CD4-positive, alpha-beta T cell treated with Interleukin-17A for 1 hour (primary cell): ENCODE data around the gene NMRK1.

Experiments
- DNase-seq: peaks from one replicate; pipeline ENCODE4 v3.0.0-alpha.2; 2020

NMRK1 gene

DNA sequence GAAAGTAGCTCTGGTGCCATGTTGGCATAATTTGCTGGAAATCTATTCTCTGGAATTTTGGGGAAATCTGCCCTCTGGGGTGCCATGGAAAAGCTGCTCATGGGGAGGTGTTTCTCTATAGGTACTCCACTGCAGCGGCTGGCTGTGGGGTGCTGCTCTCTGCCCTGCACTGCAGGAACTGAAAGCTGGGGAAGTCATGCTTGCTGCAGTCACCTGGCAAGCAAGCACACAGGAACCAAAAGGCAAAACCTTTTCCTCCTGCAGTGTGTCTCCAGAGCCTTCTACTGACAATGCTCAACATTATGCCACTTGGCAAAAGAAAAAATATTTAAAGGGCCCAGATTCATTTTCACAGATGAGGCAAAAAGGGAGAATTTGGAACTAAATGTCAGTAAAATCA is 34.1 kb downstream of the NMRK1 start:
- no peak for DNase-seq

GRCh38 chr9:75051285-75051684 is 36.7 kb downstream of the NMRK1 start:
- DNase-seq: no peak

GRCh38 chr9:75047506-75047905 is 40.4 kb downstream of the NMRK1 start:
- DNase-seq: no peak

DNA sequence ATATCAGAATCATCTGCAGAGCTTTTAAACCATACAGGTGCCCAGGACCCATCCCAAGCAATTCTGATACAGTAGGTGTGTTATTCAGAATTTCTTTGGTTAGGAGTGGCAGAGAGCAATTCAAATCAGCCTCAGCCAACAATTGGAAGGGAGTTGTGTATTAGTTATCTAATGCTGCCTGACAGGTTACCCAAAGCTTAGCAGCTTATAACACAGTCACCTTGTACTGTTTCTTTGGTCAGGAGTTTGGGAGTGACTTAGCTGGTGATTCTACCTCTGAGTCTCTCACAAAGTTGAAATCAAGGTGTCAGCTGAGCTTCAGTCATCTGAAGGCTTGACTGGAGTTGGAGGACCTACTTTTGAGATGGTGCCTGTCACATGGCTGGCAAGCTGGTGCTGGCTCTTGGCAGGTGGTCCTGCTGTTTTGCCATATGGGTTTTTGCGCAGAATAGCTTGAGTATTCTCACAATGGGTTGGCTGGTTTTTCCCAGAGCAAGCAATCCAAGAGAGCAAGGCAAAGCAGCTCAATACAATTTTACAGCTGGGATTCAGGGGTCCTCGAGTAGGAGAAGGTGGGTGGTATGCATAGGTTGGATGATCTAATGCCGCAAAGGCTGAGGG is 41.1 kb downstream of the NMRK1 start:
- no peak for DNase-seq

DNA sequence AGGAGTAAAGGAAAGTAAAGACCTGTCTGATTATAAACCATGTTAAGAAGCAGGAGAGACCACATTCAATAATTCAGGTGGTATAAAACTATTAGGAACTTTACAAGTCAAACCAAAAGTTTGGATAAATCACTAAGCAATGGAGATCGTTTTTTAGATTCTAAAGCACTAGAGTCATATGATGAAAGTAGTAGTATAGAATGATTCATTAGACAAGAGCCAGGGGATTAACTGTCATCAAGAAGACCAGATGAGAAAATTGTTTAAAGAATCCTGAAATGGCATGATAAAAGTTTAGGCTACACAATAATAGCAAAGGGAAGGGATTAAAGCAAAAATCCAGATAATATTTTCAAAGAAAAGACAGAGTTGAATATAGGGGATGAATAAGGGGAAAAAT is 46.9 kb downstream of the NMRK1 start:
- no peak for DNase-seq

GRCh38 chr9:75039801-75040200 is 48.2 kb downstream of the NMRK1 start:
- no peak for DNase-seq

- no peak for DNase-seq
These were observed 48.9 kb downstream of the NMRK1 start for GRCh38 chr9:75039009-75039408.

DNA sequence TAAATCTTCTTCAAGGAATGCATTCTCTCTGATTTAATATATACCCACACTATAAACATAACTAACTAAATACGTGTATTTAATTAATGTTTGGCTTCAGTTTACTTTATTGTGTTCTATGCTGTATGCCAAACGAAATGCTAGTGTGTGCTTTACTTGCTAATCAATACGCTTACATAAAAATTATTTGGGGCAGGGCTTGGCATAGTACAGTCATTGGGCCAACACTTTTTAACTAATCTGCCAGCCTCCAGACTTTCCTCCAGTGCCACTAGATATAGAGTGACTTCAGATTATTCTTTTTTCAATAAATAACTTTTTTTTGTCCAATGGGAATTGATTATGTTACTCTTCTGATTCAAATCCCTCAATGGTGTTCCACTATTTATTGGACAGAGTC is 51.2 kb downstream of the NMRK1 start:
- no peak for DNase-seq

DNA sequence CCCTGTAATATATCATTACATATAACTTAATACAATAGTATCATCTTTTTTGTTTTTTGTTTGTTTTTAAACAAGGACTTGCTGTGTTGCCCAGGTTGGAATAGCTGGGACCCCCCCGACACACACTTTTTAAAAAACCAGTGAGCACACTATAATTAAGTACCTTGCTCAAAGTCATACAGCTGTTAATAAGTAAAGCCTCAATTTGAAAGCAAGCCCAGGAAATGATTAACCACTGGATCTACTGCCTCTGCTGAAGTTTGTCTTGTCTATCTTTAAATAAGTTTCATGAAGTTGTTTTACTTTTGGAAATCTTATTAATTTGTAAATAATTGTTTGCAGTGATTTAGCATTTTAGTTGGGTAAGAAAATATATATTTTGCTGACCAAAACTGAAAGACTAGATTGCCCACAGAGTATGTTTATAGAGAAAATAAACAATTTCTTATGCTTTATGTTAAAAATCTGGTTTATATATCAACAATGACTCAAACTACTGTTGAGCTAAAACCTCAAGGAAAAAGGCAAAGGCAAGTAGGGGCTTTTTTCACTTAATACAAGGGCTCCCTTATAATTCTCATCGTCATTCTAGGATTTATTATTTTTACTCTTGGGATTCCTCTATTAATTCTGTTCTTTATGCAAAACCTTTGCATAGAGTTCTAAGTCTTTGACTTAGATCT is 54.0 kb downstream of the NMRK1 start:
- DNase-seq: no peak

GRCh38 chr9:75027187-75028107 is 60.5 kb downstream of the NMRK1 start:
- DNase-seq: peak; percentile 52

DNA sequence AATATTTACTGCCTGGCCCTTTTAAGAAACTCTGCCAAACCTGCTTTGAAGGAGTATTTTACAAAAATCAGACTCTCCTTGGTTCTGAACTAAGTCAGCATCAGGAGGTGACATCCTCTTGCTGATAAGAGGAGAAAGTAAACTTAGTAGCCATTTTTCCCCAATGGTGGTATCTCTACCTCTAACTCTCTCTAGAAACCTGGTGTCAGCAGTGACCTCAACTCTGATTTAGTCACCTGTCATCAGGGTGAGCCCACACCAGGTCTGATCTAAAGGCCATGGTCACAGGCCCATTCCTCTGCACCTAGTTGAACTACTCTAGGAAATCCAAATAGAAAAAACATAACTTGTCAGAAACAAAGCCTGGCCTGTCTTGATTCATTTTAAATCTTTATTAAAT is 64.1 kb downstream of the NMRK1 start:
- no peak for DNase-seq

- no peak for DNase-seq
These were observed 68.3 kb downstream of the NMRK1 start for GRCh38 chr9:75019654-75020053.

DNA sequence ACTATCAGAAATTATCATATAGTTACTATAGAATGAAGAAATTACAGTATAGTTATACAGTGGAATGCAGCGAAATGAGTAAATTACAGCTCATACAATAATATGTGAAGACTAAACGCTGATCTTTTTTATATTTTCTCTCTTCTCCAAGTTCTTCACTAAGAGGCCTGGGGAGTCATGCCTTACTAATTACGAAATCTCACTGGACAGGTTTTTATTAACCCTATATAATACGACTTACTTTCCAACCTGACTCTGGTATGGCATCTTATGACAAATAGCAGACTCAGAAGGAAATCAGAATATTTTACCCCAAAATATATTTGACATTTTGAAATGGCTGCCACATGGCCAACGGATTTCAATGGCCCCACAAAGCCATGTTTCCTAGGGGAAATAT is 68.9 kb downstream of the NMRK1 start:
- DNase-seq: no peak

DNA sequence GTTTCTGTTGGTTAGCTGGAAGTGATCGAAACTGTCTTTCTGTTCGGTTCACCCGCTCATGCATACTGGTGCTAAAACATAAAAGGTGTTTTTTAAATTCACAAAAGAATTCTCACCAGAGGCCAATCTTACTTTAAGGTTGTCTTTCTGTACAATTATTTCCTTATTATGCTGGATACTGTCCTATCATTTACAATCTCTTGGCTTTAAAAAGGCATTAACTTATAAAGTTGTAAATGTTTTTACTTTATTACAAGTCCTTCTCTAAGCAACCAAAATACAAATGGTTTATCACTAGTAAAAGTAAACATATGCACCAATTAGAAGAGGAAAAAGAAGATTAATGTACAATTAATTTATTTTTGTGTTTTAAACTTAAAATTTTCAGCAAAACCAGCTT is 70.6 kb downstream of the NMRK1 start:
- no peak for DNase-seq

- DNase-seq: no peak
These were observed 74.2 kb downstream of the NMRK1 start for GRCh38 chr9:75013735-75014134.
